Activated B cell treated with CpG ODN at 0.5 μM for 24 hours (primary cell): ENCODE measurements around the gene TRIP10. TPM values are rescaled to one million over a fixed set of nuclear protein-coding genes. Genes with fewer than 3 reads are reported as not detected.

Source experiments
- ATAC-seq: fragments of 200-7000 bp; cut with Tn5 transposase; one replicate; pipeline ENCODE4 v1.10.0; 2021; ENCODE audit warnings: low read depth, mild to moderate bottlenecking, moderate library complexity
- CTCF ChIA-PET: fragments of 350-600 bp; sonication (Branson Sonifier 250); formaldehyde crosslinking; loops from one replicate; lab custom pipeline; 2021; ENCODE audit warnings: antibody characterized with exemption; lab: Charles Lee
- POLR2A ChIA-PET: fragments of 350-600 bp; sonication (Branson Sonifier 250); formaldehyde crosslinking; loops from one replicate; lab custom pipeline; 2021; ENCODE audit warnings: antibody characterized with exemption; lab: Charles Lee
- DNase-seq: peaks from one replicate; pipeline ENCODE4 v3.0.0; 2022
- H3K27ac Mint-ChIP-seq: one replicate; pipeline ENCODE4 v1.8.0; 2020; ENCODE audit warnings: mixed read lengths
- H3K27me3 Mint-ChIP-seq: one replicate; pipeline ENCODE4 v1.8.0; 2021; ENCODE audit warnings: mixed read lengths
- H3K36me3 Mint-ChIP-seq: one replicate; pipeline ENCODE4 v1.8.0; 2021; ENCODE audit warnings: low read depth, mixed read lengths
- H3K4me1 Mint-ChIP-seq: one replicate; pipeline ENCODE4 v1.8.0; 2021; ENCODE audit warnings: mixed read lengths
- H3K4me3 Mint-ChIP-seq: one replicate; pipeline ENCODE4 v1.8.0; 2020; ENCODE audit warnings: mild to moderate bottlenecking, mixed read lengths
- H3K9me3 Mint-ChIP-seq: one replicate; pipeline ENCODE4 v1.8.0; 2020; ENCODE audit warnings: mixed read lengths
- CTCF ChIP-seq: fragments of 200-600 bp; IDR thresholded peaks from one replicate; pipeline ENCODE4 v1.8.0; 2022; ENCODE audit warnings: antibody characterized with exemption, mild to moderate bottlenecking
- intact Hi-C: fragments of 100-400 bp; cut with micrococcal nuclease; formaldehyde crosslinking; loops from one replicate; pipeline ENCODE4 v1.15.1; 2024
- total RNA-seq: library from RNA; stranded (reverse); gene quantifications from 2 replicates; pipeline ENCODE4 v1.2.3, GENCODE V29; 2022

Gene TRIP10
- total RNA-seq, 1 donor from 2014 or later: 101 TPM

GRCh38 chr19:6735181-6735911 is 4.1 kb upstream of the TRIP10 start:
- Mint-ChIP-seq H3K9me3 (no peaks in the 10 kb centered on the region), H3K27me3 (no peaks in the 10 kb centered on the region), H3K36me3 (peaks cover 33% of the 10 kb centered on the region), H3K4me1 (peaks cover 33% of the 10 kb centered on the region), H3K27ac (peak overlapping the region; percentile 96), H3K4me3 (peak overlapping the region; percentile 96)
- ChIA-PET POLR2A (interaction anchor here (0.5 to 6.9 kb wide), 3 partner anchors 36 to 374 kb away, joined by 3 to 81 read pairs (median 3); partner anchors contain the start of gene CLPP), CTCF (interaction anchor here (1.6 to 4.5 kb wide), 4 partner anchors 102 to 219 kb away, joined by 5 to 83 read pairs (median 20); no protein-coding TSS in a partner anchor)
- DNase-seq (no peak), ATAC-seq (no peak)
- no peak for TF ChIP-seq CTCF
- intact Hi-C loops: loop anchor here (5.0 kb wide), 4 partner anchors 453 to 943 kb away; partner anchors contain the start of genes ARHGEF18 and DUS3L

DNA sequence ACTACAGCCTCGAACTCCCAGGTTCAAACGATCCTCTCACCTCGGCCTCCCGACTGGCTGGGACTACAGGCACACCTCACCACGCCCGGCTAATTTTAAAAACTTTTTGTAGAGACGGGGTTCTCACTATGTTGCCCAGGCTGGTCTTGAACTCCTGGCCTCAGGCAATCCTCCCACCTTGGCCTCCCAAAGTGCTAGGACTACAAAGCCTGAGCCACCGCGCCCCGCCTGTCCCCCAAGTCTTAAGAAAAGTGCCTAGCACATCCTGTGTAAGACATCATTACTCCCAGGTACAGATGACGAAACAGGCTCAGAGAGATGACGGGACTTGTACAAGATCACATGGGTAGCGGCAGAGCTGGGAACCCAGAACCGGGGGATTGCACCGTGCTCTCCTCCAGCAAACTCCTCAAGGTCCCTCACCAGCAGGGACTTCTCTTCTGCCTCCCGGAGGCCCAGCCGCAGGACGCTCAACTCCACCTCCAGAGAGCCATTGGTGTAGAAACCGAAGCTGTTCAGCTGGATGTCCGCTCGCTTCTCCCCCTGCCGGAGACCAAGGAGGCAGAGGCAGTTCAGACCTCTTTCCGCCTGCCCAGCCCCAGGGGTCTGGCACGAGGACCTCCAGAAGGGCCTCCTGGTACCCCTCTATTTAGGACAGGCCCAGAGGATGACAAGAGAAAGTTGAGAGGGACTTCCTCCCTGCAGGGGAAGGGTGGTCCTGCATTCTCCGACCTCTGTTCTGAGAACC is 3.1 kb upstream of the TRIP10 start:
- ChIA-PET POLR2A (interaction anchor here (1.0 to 6.9 kb wide), 9 partner anchors 8 to 375 kb away, joined by 3 to 81 read pairs (median 12); partner anchors contain the start of genes ALKBH7, CLPP and VAV1), CTCF (interaction anchor here (0.9 to 4.5 kb wide), 8 partner anchors 17 to 220 kb away, joined by 3 to 83 read pairs (median 8); partner anchors contain the start of gene VAV1)
- DNase-seq (peak; percentile 68), ATAC-seq (peak; percentile 12)
- Mint-ChIP-seq H3K27ac (peak overlapping the region; percentile 96), H3K27me3 (no peaks in the 10 kb centered on the region), H3K36me3 (peaks cover 38% of the 10 kb centered on the region), H3K4me3 (peak overlapping the region; percentile 96), H3K4me1 (peaks cover 40% of the 10 kb centered on the region), H3K9me3 (no peaks in the 10 kb centered on the region)
- no peak for TF ChIP-seq CTCF
- intact Hi-C loops: loop anchor here (1.0 to 5.0 kb wide), 10 partner anchors 14 to 944 kb away; partner anchors contain the start of genes ARHGEF18, DUS3L and TNFSF14

DNA sequence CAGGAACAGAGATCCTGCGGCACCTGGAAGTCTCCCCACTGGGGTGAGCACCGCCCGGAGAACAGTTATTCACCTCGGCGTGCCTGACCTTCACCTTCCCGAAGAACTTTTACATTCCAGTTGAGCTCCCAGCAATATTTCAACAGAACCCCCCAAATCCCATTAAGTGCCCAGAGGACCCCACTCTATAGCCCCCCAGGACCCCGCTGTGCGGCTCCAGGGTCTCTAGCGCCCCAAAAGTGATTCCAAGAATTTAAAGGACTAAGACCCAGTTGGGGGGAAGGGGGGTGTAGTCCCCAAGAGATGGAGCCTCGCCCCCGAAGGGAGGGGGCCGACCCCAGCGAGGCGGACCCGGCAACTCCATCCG is 2.6 kb upstream of the TRIP10 start:
- Mint-ChIP-seq H3K4me1 (peaks cover 44% of the 10 kb centered on the region), H3K4me3 (peak overlapping the region; percentile 96), H3K27ac (peak overlapping the region; percentile 96), H3K9me3 (no peaks in the 10 kb centered on the region), H3K36me3 (peaks cover 37% of the 10 kb centered on the region), H3K27me3 (no peaks in the 10 kb centered on the region)
- ATAC-seq (no peak), DNase-seq (no peak)
- no peak for TF ChIP-seq CTCF
- ChIA-PET POLR2A (interaction anchor here (1.0 to 6.9 kb wide), 11 partner anchors 9 to 1768 kb away, joined by 3 to 81 read pairs (median 6); partner anchors contain the start of genes ALKBH7, CLPP, KDM4B and KHSRP), CTCF (interaction anchor here (0.9 to 4.5 kb wide), 9 partner anchors 16 to 220 kb away, joined by 3 to 83 read pairs (median 9); partner anchors contain the start of gene VAV1)
- intact Hi-C loops: loop anchor here (1.0 to 5.0 kb wide), 15 partner anchors 14 to 945 kb away; partner anchors contain the start of genes ALKBH7, ARHGEF18, DUS3L and SH2D3A

GRCh38 chr19:6737284-6737872 is 2.1 kb upstream of the TRIP10 start, which contains the start of gene GPR108:
TSS of gene GPR108 (minus strand) at chr19:6737580. CDS start at chr19:6737576, 4 bp downstream.
- Mint-ChIP-seq H3K27me3 (no peaks in the 10 kb centered on the region), H3K4me1 (peaks cover 44% of the 10 kb centered on the region), H3K27ac (peak within 1 kb of the TSS; percentile 96), H3K9me3 (no peaks in the 10 kb centered on the region), H3K36me3 (peaks cover 35% of the 10 kb centered on the region), H3K4me3 (peak within 1 kb of the TSS; percentile 96)
- DNase-seq: peak; percentile 98
- POLR2A ChIA-PET: interaction anchor here (0.7 to 6.9 kb wide), 20 partner anchors 9 to 1769 kb away, joined by 3 to 81 read pairs (median 4); partner anchors contain the start of genes ALKBH7, KDM4B, KHSRP and VAV1
- ATAC-seq: peak; percentile 74
- intact Hi-C loops: loop anchor here (1.0 to 5.0 kb wide), 12 partner anchors 15 to 945 kb away; partner anchors contain the start of genes ALKBH7, ARHGEF18, DUS3L and SH2D3A
- TF ChIP-seq CTCF: no peak
- CTCF ChIA-PET: interaction anchor here (1.0 to 4.5 kb wide), 16 partner anchors 10 to 221 kb away, joined by 3 to 83 read pairs (median 6); partner anchors contain the start of gene VAV1
